ENCODE measurements around the gene PTER.

DNA sequence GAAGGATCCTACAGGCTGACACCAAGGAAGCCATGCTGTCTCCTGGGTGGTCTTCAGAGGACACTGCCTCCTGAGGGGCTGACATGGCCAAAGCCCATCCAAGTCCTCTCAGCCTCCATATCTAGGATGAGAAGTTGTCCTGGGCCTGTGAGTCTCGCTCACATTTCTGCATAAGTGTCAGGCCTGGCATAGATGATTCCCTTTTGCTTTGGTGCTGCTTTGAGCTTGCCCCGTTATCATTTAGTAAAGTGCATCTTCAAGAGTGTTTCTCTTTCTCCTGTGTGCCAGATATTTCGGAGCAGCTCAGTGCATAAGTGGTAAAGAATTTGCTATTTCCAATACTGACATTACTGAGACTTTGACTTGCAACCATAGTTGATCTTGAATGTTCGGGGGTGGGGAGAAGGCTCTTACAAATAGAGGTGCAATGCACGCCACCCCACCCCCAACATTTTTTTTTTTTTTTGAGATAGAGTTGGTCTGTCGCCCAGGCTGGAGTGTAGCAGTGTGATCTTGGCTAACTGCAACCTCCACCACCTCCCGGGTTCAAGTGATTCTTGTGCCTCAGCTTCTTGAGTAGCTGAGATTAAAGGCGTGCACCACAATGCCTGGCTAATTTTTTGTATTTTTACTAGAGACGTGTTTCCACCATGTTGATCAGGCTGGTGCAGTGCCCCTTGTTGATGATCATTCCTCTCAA is 9.1 kb downstream of the PTER start:
- TF ChIP-seq, protein P1, sequence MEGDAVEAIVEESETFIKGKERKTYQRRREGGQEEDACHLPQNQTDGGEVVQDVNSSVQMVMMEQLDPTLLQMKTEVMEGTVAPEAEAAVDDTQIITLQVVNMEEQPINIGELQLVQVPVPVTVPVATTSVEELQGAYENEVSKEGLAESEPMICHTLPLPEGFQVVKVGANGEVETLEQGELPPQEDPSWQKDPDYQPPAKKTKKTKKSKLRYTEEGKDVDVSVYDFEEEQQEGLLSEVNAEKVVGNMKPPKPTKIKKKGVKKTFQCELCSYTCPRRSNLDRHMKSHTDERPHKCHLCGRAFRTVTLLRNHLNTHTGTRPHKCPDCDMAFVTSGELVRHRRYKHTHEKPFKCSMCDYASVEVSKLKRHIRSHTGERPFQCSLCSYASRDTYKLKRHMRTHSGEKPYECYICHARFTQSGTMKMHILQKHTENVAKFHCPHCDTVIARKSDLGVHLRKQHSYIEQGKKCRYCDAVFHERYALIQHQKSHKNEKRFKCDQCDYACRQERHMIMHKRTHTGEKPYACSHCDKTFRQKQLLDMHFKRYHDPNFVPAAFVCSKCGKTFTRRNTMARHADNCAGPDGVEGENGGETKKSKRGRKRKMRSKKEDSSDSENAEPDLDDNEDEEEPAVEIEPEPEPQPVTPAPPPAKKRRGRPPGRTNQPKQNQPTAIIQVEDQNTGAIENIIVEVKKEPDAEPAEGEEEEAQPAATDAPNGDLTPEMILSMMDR (IDR thresholded peaks at IDR 0.05): no peak
- no peak for TF ChIP-seq EZH2 (IDR thresholded peaks at IDR 0.05)

Measured in neural progenitor cell (in vitro differentiated cells).